Right lobe of liver (tissue), 4 donors: ENCODE results near the gene GSDME.

Source experiments
- CTCF ChIP-seq, 4 donors: fragments of 200-600 bp in 3 of 4; fragments of 450-650 bp in 1 of 4; IDR thresholded peaks; one replicate each; pipeline versions ENCODE4 v1.5.1 to v1.8.0; 2016 to 2022; ENCODE audit warnings: antibody characterized with exemption in 4 of 4, mild to moderate bottlenecking in 2 of 4
- POLR2A ChIP-seq: fragments of 450-650 bp; IDR thresholded peaks from one replicate; pipeline ENCODE4 v1.6.1; 2017; ENCODE audit warnings: antibody characterized with exemption, mild to moderate bottlenecking
- donor health status: DM: no; HTN: no; CAD: no.
- donor health status: DM: no; HTN: no; CAD: no.
- donor health status: DM: no; HTN: yes; CAD: no.

GRCh38 chr7:24754906-24755506 is 2.3 kb downstream of the GSDME start:
- TF ChIP-seq CTCF (IDR thresholded peaks at IDR 0.05) = no peak
- TF ChIP-seq POLR2A = no peak
